H1 (cell line): ENCODE measurements around the gene SLC10A2. TPM values are rescaled to one million over a fixed set of nuclear protein-coding genes. Genes with fewer than 3 reads are reported as not detected.

Experiments
- CTCF ChIA-PET: fragments of 300-600 bp; sonication (Branson Sonifier 250); formaldehyde crosslinking; loops from one replicate; lab custom pipeline; 2021; ENCODE audit not compliant: partially characterized antibody; lab: Charles Lee
- POLR2A ChIA-PET: fragments of 300-600 bp; sonication (Branson Sonifier 250); formaldehyde crosslinking; loops from one replicate; lab custom pipeline; 2021; ENCODE audit warnings: inconsistent platforms; ENCODE audit not compliant: partially characterized antibody; lab: Charles Lee
- DNase-seq, 2 experiments: peaks; one replicate each; pipeline versions ENCODE4 v3.0.0 to v3.0.0-alpha.2; 2010 to 2022; ENCODE audit warnings: low spot score in 2 of 2, low read depth in 1 of 2, mixed read lengths in 1 of 2
- FAIRE-seq: peaks from 2 replicates; lab custom pipeline; 2011; peaks lifted over from hg19 to GRCh38; lab: Jason Lieb, UNC
- H2AFZ ChIP-seq: 2 replicates; pipeline ENCODE4 v1.8.1; 2012; ENCODE audit warnings: low read length, inconsistent platforms
- H2AK5ac ChIP-seq: 2 replicates; pipeline ENCODE4 v1.6.1; 2013; ENCODE audit warnings: low read depth, low read length
- H2BK120ac ChIP-seq: replicated peaks from 2 replicates; pipeline ENCODE3; 2013; ENCODE audit warnings: low read depth, low read length, inconsistent platforms
- H2BK12ac ChIP-seq: 2 replicates; pipeline ENCODE4 v1.6.1; 2013; ENCODE audit warnings: low read depth, low read length
- H2BK15ac ChIP-seq: 2 replicates; pipeline ENCODE4 v1.6.1; 2013; ENCODE audit warnings: low read length
- H2BK20ac ChIP-seq: 2 replicates; pipeline ENCODE4 v1.6.1; 2013; ENCODE audit warnings: low read length
- H2BK5ac ChIP-seq: 2 replicates; pipeline ENCODE4 v1.6.1; 2013; ENCODE audit warnings: low read depth, low read length
- H3K14ac ChIP-seq: 2 replicates; pipeline ENCODE4 v1.6.1; 2013; ENCODE audit warnings: inconsistent platforms; ENCODE audit not compliant: insufficient read length
- H3K18ac ChIP-seq: 2 replicates; pipeline ENCODE4 v1.6.1; 2013; ENCODE audit warnings: low read length; ENCODE audit errors: extremely low read depth
- H3K23ac ChIP-seq: 2 replicates; pipeline ENCODE4 v1.6.1; 2013; ENCODE audit warnings: inconsistent platforms; ENCODE audit not compliant: insufficient read length
- H3K23me2 ChIP-seq: 2 replicates; pipeline ENCODE4 v1.6.1; 2013; ENCODE audit warnings: low read depth, low read length
- H3K27ac ChIP-seq: 2 replicates; pipeline ENCODE4 v1.6.1; 2011; ENCODE audit warnings: low read depth, low read length, inconsistent platforms
- H3K27me3 ChIP-seq, 4 experiments: replicated peaks in 1 of 4; 1 replicate in 1 of 4; 2 replicates in 3 of 4; pipeline versions ENCODE4 v1.6.1 to v1.8.1; 2011 to 2013; ENCODE audit warnings: low read length in 3 of 4, mild to moderate bottlenecking in 3 of 4, inconsistent platforms in 2 of 4, mixed read lengths in 2 of 4, moderate library complexity in 1 of 4; ENCODE audit not compliant: control insufficient read depth in 3 of 4, insufficient read depth in 3 of 4; ENCODE audit errors: extremely low read depth in 1 of 4
- H3K36me3 ChIP-seq, 4 experiments: 2 replicates each; pipeline versions ENCODE4 v1.6.1 to v1.8.1; 2011 to 2013; ENCODE audit warnings: mild to moderate bottlenecking in 4 of 4, low read length in 3 of 4, moderate library complexity in 2 of 4, control low read depth in 1 of 4, inconsistent platforms in 1 of 4; ENCODE audit not compliant: insufficient read depth in 4 of 4, control insufficient read depth in 2 of 4
- H3K4ac ChIP-seq: replicated peaks from 2 replicates; pipeline ENCODE3; 2013; ENCODE audit warnings: low read length, low read depth, mixed read lengths, inconsistent platforms; ENCODE audit not compliant: insufficient read length
- H3K4me1 ChIP-seq, 4 experiments: replicated peaks in 1 of 4; 1 replicate in 1 of 4; 2 replicates in 3 of 4; pipeline versions ENCODE4 v1.6.1 to v1.8.1; 2011 to 2013; ENCODE audit warnings: low read length in 3 of 4, inconsistent platforms in 2 of 4, mixed read lengths in 1 of 4; ENCODE audit not compliant: insufficient read depth in 4 of 4, control insufficient read depth in 3 of 4
- H3K4me2 ChIP-seq, 2 experiments: 2 replicates each; pipeline versions ENCODE4 v1.6.1 to v1.8.1; 2011 to 2013; ENCODE audit warnings: low read depth in 2 of 2, low read length in 2 of 2, control low read depth in 1 of 2, inconsistent platforms in 1 of 2, mild to moderate bottlenecking in 1 of 2; ENCODE audit not compliant: insufficient read depth in 1 of 2
- H3K4me3 ChIP-seq, 4 experiments: fragments of 200-600, 300-600 bp in 1 of 4; sonication (generic), shearing (Covaris generic), sonication (Bioruptor Twin) in 1 of 4; 2 replicates each; pipeline versions ENCODE4 v1.5.1 to v1.8.1; 2011 to 2016; ENCODE audit warnings: low read length in 4 of 4, low read depth in 3 of 4, control low read depth in 2 of 4, inconsistent platforms in 2 of 4, mild to moderate bottlenecking in 2 of 4, mixed read lengths in 1 of 4, moderate library complexity in 1 of 4; ENCODE audit not compliant: insufficient read depth in 2 of 4; ENCODE audit errors: extremely low read depth in 1 of 4
- H3K56ac ChIP-seq: replicated peaks from 2 replicates; pipeline ENCODE3; 2013; ENCODE audit warnings: low read depth, mild to moderate bottlenecking, mixed read lengths, low read length, inconsistent platforms; ENCODE audit not compliant: insufficient read length
- H3K79me1 ChIP-seq: 2 replicates; pipeline ENCODE4 v1.6.1; 2013; ENCODE audit warnings: low read depth, low read length, control low read depth
- H3K79me2 ChIP-seq, 2 experiments: 2 replicates each; pipeline versions ENCODE4 v1.6.1 to v1.8.1; 2012 to 2013; ENCODE audit warnings: low read length in 2 of 2, mild to moderate bottlenecking in 2 of 2, inconsistent platforms in 1 of 2; ENCODE audit not compliant: insufficient read depth in 2 of 2, control insufficient read depth in 1 of 2
- H3K9ac ChIP-seq, 4 experiments: replicated peaks in 1 of 4; 1 replicate in 1 of 4; 2 replicates in 3 of 4; pipeline versions ENCODE4 v1.6.1 to v1.8.1; 2011 to 2013; ENCODE audit warnings: low read depth in 3 of 4, low read length in 3 of 4, control low read depth in 2 of 4, mild to moderate bottlenecking in 2 of 4, moderate library complexity in 2 of 4, inconsistent platforms in 1 of 4; ENCODE audit errors: extremely low read depth in 1 of 4
- H3K9me3 ChIP-seq, 2 experiments: 2 replicates each; pipeline versions ENCODE4 v1.6.1 to v1.8.1; 2012 to 2013; ENCODE audit warnings: mild to moderate bottlenecking in 2 of 2, moderate library complexity in 2 of 2, control low read depth in 1 of 2, inconsistent platforms in 1 of 2, low read depth in 1 of 2, low read length in 1 of 2, mixed read lengths in 1 of 2; ENCODE audit not compliant: insufficient read depth in 2 of 2
- H4K20me1 ChIP-seq, 2 experiments: replicated peaks in 1 of 2; 2 replicates each; pipeline versions ENCODE3 to v1.8.1; 2011 to 2013; ENCODE audit warnings: inconsistent platforms in 2 of 2, low read length in 2 of 2, mild to moderate bottlenecking in 1 of 2; ENCODE audit not compliant: insufficient read depth in 2 of 2, control insufficient read depth in 1 of 2
- H4K5ac ChIP-seq: 2 replicates; pipeline ENCODE4 v1.6.1; 2013; ENCODE audit warnings: low read length, low read depth, mixed read lengths, inconsistent platforms; ENCODE audit not compliant: insufficient read length
- H4K8ac ChIP-seq: 2 replicates; pipeline ENCODE4 v1.8.0; 2013; ENCODE audit warnings: mild to moderate bottlenecking, moderate library complexity, low read length, inconsistent platforms; ENCODE audit not compliant: insufficient read depth; ENCODE audit errors: extremely low read depth
- H4K91ac ChIP-seq: replicated peaks from 2 replicates; pipeline ENCODE3; 2013; ENCODE audit warnings: low read length, mixed read lengths, inconsistent platforms; ENCODE audit not compliant: insufficient read length
- CREB1 ChIP-seq: IDR thresholded peaks from 2 replicates; pipeline ENCODE4 v1.6.1; 2012; ENCODE audit warnings: inconsistent platforms
- EGR1 ChIP-seq: IDR thresholded peaks from 2 replicates; pipeline ENCODE4 v1.6.1; 2011; ENCODE audit warnings: low read depth, low read length, borderline replicate concordance
- GABPA ChIP-seq: IDR thresholded peaks from 2 replicates; pipeline ENCODE4 v1.6.1; 2011; ENCODE audit warnings: mild to moderate bottlenecking, low read length, moderate library complexity, borderline replicate concordance; ENCODE audit not compliant: insufficient read depth
- HDAC6 ChIP-seq: IDR thresholded peaks from one replicate; pipeline ENCODE4 v1.7.1; 2012; ENCODE audit warnings: low read depth, mild to moderate bottlenecking, inconsistent platforms, low read length, moderate library complexity
- POLR2A ChIP-seq, 2 experiments: IDR thresholded peaks; 1 replicate in 1 of 2; 2 replicates in 1 of 2; pipeline ENCODE4 v1.6.1; 2011; ENCODE audit warnings: low read depth in 2 of 2, low read length in 2 of 2, mild to moderate bottlenecking in 2 of 2; ENCODE audit errors: control extremely low read depth in 1 of 2
- POLR2AphosphoS5 ChIP-seq: IDR thresholded peaks from 2 replicates; pipeline ENCODE4 v1.6.1; 2011; ENCODE audit warnings: low read depth, low read length
- RBBP5 ChIP-seq: IDR thresholded peaks from 2 replicates; pipeline ENCODE4 v1.7.1; 2012; ENCODE audit warnings: low read depth, mild to moderate bottlenecking, inconsistent platforms, low read length, moderate library complexity, borderline replicate concordance
- RXRA ChIP-seq: IDR thresholded peaks from 2 replicates; pipeline ENCODE4 v1.6.1; 2011; ENCODE audit warnings: low read depth, mild to moderate bottlenecking, low read length, moderate library complexity; ENCODE audit not compliant: insufficient read depth
- SIRT6 ChIP-seq: IDR thresholded peaks from one replicate; pipeline ENCODE4 v1.7.1; 2012; ENCODE audit warnings: low read length, inconsistent platforms
- TAF1 ChIP-seq: IDR thresholded peaks from 2 replicates; pipeline ENCODE4 v1.6.1; 2011; ENCODE audit warnings: mild to moderate bottlenecking, low read depth, low read length
- TAF7 ChIP-seq: optimal IDR thresholded peaks from 2 replicates; pipeline ENCODE3; 2011; ENCODE audit warnings: low read depth, mild to moderate bottlenecking, inconsistent platforms, low read length, moderate library complexity, borderline replicate concordance
- TCF12 ChIP-seq: IDR thresholded peaks from 2 replicates; pipeline ENCODE4 v1.6.1; 2011; ENCODE audit warnings: low read depth, mild to moderate bottlenecking, low read length
- YY1 ChIP-seq: IDR thresholded peaks from 2 replicates; pipeline ENCODE4 v1.6.1; 2011; ENCODE audit warnings: low read depth, mild to moderate bottlenecking, low read length
- WGBS, 2 experiments: shearing (Covaris generic) in 1 of 2; methylation state at CpG; one replicate each; pipeline versions ENCODE4 v1.1.6 to v1.1.7; 2013 to 2015; ENCODE audit warnings: low lambda C conversion rate in 2 of 2, mixed read lengths in 2 of 2, inconsistent platforms in 1 of 2, low coverage in 1 of 2, missing lambda C conversion rate in 1 of 2; ENCODE audit not compliant: insufficient replicate concordance in 2 of 2, insufficient coverage in 1 of 2, insufficient read length in 1 of 2; ENCODE audit errors: extremely low coverage in 1 of 2, missing lambda C conversion rate in 1 of 2; 5-methylcytosine and 5-hydroxymethylcytosine counted together
- polyA plus RNA-seq, 7 experiments: library from polyadenylated mRNA; depleted of rRNA in 3 of 7; stranded (reverse) in 5 of 7; unstranded in 2 of 7; fragments of >200 nt in 5 of 7; fragments of 200-250 nt in 2 of 7; gene quantifications; 1 replicate in 5 of 7; 2 replicates in 1 of 7; 4 replicates in 1 of 7; pipeline versions ENCODE4 v1.2.1 to v1.2.3, GENCODE V29; 2011 to 2013; ENCODE audit warnings: missing spikeins in 2 of 7, mixed read lengths in 2 of 7
- total RNA-seq: library from RNA; stranded (reverse); fragmentation: NEBNext Ultra II Directional; extraction: Animal tissue kit (Norgen Biotek cat#: 25700); gene quantifications from 2 replicates; pipeline ENCODE4 v1.2.1, GENCODE V29; 2021

Gene SLC10A2
- total and polyA plus RNA-seq, 2 of the 8 experiments (the other 6 are each of a cell fraction or from before 2014, with no cell fraction given) = not detected

DNA sequence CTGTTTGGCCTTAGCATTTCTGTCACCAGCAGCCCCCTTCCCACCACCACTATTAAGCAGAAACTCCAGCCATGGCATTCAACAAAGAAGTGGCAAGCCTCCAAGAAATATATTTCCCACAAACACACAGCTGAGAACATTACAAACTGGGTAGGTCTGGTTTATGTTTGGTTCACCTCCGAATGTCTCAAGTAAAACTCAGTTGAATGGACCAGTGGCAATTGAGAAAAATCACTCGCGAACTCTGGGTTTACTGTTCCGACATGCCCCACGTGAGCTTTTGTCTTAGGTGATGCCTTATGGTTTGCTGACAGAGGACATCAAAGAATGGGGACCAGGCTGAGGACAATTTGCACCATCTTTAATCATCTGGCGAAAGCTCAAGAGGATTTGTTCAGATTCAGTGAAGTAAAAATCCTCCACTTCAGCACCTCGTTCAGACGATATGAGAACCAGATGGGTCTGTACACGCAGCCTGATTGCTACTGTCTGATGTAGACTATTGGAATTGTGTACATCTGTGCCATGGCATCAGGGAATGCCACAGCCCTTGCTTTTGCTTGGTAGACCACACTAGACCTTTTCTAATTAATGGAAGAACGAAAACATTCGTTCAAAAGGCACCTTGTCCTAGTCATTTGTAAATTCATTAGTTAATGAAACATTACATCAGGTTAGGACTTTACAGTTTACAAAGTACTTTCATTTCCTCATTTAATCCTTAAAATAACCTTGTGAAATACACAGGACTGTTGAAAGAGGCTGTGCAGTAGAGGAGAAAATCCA lies 59.4 kb downstream of the SLC10A2 start:
- H3K4ac ChIP-seq = no peak overlapping the region
- POLR2A ChIA-PET = no interaction called here
- no peak overlapping the region for H2BK15ac ChIP-seq
- H2BK5ac ChIP-seq = no peak overlapping the region
- H3K4me1 ChIP-seq = no peaks in the 10 kb centered on the region
- H2AFZ ChIP-seq = no peak overlapping the region
- DNase-seq (no peak), FAIRE-seq (no peak)
- H3K18ac ChIP-seq = no peak overlapping the region
- H3K14ac ChIP-seq = no peak overlapping the region
- no peaks in the 10 kb centered on the region for H3K79me2 ChIP-seq
- H3K9me3 ChIP-seq = no peaks in the 10 kb centered on the region
- WGBS, 2 experiments = 88% methylated on average over 11 of the region's 11 CpGs; no CpG with 5 or more reads in 1 of the 2 experiments
- H3K4me2 ChIP-seq = no peak overlapping the region
- CTCF ChIA-PET = interaction anchor here (1.3 kb wide), 1 partner anchor 9 kb away, joined by 3 read pairs; no protein-coding TSS in a partner anchor
- no peak overlapping the region for H3K4me3 ChIP-seq
- no peak overlapping the region for H2BK120ac ChIP-seq
- no peak overlapping the region for H3K23ac ChIP-seq
- no peak overlapping the region for H2BK20ac ChIP-seq
- H4K5ac ChIP-seq = no peak overlapping the region
- H2AK5ac ChIP-seq = no peak overlapping the region
- no peak overlapping the region for H3K27ac ChIP-seq
- peaks cover 0 to 1% (median 0%) of the 10 kb centered on the region in 4 experiments; a peak in 1 of 7 replicates for H3K27me3 ChIP-seq
- no peak overlapping the region for H4K91ac ChIP-seq
- H3K79me1 ChIP-seq = no peaks in the 10 kb centered on the region
- no peaks in the 10 kb centered on the region for H3K36me3 ChIP-seq
- H2BK12ac ChIP-seq = no peak overlapping the region
- H3K9ac ChIP-seq = no peak overlapping the region
- no peaks in the 10 kb centered on the region for H4K20me1 ChIP-seq
- H4K8ac ChIP-seq = no peak overlapping the region
- no peaks in the 10 kb centered on the region for H3K23me2 ChIP-seq
- H3K56ac ChIP-seq = no peak overlapping the region
- TF ChIP-seq GABPA = no peak
- no peak for TF ChIP-seq EGR1
- no peak for TF ChIP-seq CREB1
- TF ChIP-seq RBBP5 = no peak
- no peak for TF ChIP-seq TCF12
- TF ChIP-seq SIRT6 = no peak
- TF ChIP-seq POLR2AphosphoS5 = no peak
- no peak for TF ChIP-seq POLR2A (IDR thresholded peaks at IDR 0.05; ENCODE audit: control extremely low read depth in 1 of 2, low read depth in 2 of 2, low read length in 2 of 2)
- TF ChIP-seq HDAC6 = no peak
- TF ChIP-seq TAF7 = no peak
- TF ChIP-seq RXRA = no peak
- TF ChIP-seq TAF1 = no peak
- TF ChIP-seq YY1 = no peak
